HEK293 (cell line): Measurements from ENCODE around the gene HSDL1.

Experiments used
- CTCF ChIP-seq: fragments of 450-650 bp; formaldehyde crosslinking; IDR thresholded peaks from 2 replicates; pipeline ENCODE4 v1.5.1; 2016; ENCODE audit warnings: missing biosample characterization, missing genetic modification characterization
- GLI2 ChIP-seq: fragments of 450-650 bp; formaldehyde crosslinking; IDR thresholded peaks from 2 replicates; pipeline ENCODE4; 2017; ENCODE audit warnings: missing biosample characterization, missing genetic modification characterization, low read depth, borderline replicate concordance
- PRDM2 ChIP-seq: fragments of 450-650 bp; formaldehyde crosslinking; IDR thresholded peaks from 2 replicates; pipeline ENCODE4 v1.5.1; 2016; ENCODE audit warnings: missing biosample characterization, missing genetic modification characterization, borderline replicate concordance
- RBAK ChIP-seq: fragments of 450-650 bp; formaldehyde crosslinking; IDR thresholded peaks from 2 replicates; pipeline ENCODE4 v1.5.1; 2016; ENCODE audit warnings: missing biosample characterization, missing genetic modification characterization
- ZFP41 ChIP-seq: fragments of 450-650 bp; formaldehyde crosslinking; IDR thresholded peaks from 2 replicates; pipeline ENCODE4 v1.5.1; 2016; ENCODE audit warnings: missing biosample characterization, missing genetic modification characterization, borderline replicate concordance
- ZNF23 ChIP-seq: fragments of 450-650 bp; formaldehyde crosslinking; IDR thresholded peaks from 2 replicates; pipeline ENCODE4 v1.5.1; 2016; ENCODE audit warnings: missing biosample characterization, missing genetic modification characterization, borderline replicate concordance
- ZNF558 ChIP-seq: fragments of 450-650 bp; formaldehyde crosslinking; IDR thresholded peaks from 2 replicates; pipeline ENCODE4 v1.5.1; 2016; ENCODE audit warnings: missing biosample characterization, missing genetic modification characterization

GRCh38 chr16:84087466-84088151 lies 57.4 kb downstream of the HSDL1 start:
- TF ChIP-seq PRDM2 (tag by site-specific recombination): no peak
- no peak for TF ChIP-seq CTCF
- no peak for TF ChIP-seq ZNF23
- TF ChIP-seq GLI2 (tag by site-specific recombination): no peak
- TF ChIP-seq RBAK (tag by site-specific recombination): no peak
- TF ChIP-seq ZNF558 (tag by site-specific recombination): no peak
- TF ChIP-seq ZFP41 (tag by site-specific recombination): no peak
